COLO668 (cell line): ENCODE results near the gene GGCT.
"Not testable (repeated sequence)": the region's sequence is repeated elsewhere in the genome, so short reads cannot be mapped to it uniquely, and the experiment has no call there.

ENCODE experiments used
- DNase-seq: peaks from one replicate; lab custom pipeline; 2025; ENCODE audit not compliant: unreplicated experiment; lab: John Stamatoyannopoulos, UW

GGCT gene, protein sequence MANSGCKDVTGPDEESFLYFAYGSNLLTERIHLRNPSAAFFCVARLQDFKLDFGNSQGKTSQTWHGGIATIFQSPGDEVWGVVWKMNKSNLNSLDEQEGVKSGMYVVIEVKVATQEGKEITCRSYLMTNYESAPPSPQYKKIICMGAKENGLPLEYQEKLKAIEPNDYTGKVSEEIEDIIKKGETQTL

DNA sequence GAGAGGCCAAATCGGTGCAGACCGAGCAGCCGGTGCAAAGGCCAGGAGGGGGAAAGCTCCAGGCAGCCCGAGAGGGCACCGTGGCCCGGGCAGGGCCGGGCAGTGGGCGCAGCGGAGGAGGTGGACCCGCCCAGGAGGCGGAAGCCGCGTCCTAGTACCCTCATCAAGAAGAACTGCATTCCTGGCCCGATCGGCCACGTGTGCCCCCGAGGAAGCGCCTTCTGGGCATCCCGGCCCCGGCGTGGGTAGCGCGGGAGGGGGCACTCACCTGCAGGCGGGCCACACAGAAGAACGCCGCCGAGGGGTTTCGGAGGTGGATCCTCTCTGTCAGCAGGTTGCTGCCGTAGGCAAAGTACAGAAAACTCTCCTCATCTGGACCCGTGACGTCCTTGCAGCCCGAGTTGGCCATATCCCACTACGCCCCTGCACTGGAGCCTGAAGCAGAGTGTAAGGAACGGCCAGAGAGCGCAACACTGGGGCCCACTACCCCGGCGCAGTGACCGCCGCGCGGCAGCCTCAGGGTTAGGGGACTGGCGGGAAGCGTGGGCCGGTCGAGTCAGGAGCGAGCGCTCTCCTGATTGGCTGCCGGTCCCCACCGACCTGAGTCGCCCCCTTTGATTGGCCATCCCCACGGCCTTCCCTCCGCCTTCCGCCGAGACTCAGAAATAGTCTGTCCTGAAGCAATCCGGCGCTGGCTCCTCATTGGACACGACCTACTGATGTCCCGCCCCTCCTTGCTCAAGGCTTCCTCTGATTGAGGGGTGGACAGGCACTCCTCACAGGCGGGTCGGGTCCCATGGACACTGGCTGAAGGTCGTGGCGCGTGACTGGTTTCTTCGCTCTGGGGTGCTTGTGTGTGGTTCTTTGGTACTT is at the start of gene GGCT:
TSS of gene GGCT (minus strand) at position 529 of the 873 bp plus-strand sequence. CDS start at position 409, 120 bp downstream.
- peak; percentile 99 for DNase-seq

DNA sequence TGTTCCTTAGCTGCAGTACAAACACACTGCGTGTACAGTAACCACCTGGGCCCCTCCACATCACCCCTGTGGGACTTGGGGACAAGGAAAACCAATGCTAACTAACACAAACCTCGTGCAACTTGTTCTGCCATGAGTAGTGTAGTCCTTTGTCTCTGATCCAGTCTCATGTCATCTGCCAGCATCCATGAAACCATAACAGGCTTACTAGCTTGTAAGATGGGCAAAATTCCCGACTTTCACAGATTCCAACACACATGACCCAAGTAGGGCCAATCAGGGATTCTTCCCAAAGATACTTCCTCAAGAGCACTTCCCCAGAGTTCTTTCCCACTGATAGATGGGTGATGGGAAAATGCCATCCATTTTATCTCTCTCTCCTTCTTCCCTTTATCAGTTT is 48.9 kb upstream of the GGCT start:
- DNase-seq, result no peak

DNA sequence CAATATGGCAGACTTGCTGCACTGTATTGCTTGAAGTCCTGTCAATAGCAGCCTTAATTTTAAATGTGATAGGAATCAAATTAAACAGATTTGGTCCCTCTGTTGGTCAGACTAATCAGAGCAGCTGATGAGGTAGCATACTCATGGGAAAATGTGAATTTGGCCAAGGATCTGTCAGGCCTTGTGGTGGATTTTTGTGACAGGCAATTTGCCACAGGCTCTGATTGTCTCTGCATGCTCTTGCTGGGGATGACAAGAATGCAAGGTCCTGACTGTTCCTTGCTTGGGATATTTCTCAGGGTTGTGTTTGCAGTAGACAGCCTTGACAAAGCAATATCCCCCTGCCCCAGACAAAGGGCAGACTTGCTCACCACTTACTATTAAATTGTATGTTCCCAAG is 48.5 kb upstream of the GGCT start:
- DNase-seq, result no peak

DNA sequence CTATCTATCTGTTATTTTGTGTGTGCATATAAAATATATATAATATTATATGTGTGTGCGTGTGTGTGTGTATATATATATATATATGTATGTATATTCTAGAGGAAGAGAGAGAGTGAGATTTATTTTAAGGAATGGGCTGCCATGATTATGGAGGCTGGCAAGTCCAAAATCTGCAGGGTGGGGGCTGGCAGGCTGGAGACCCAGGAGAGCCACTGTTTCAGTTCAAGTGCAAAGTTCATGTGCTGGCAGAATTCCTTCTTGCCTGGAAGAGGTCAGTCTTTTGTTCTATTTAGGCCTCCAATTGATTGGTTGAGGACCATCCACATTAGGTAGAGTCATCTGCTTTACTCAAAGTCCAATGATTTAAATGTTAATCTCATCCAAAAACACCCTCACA is 47.7 kb upstream of the GGCT start:
- no peak for DNase-seq

DNA sequence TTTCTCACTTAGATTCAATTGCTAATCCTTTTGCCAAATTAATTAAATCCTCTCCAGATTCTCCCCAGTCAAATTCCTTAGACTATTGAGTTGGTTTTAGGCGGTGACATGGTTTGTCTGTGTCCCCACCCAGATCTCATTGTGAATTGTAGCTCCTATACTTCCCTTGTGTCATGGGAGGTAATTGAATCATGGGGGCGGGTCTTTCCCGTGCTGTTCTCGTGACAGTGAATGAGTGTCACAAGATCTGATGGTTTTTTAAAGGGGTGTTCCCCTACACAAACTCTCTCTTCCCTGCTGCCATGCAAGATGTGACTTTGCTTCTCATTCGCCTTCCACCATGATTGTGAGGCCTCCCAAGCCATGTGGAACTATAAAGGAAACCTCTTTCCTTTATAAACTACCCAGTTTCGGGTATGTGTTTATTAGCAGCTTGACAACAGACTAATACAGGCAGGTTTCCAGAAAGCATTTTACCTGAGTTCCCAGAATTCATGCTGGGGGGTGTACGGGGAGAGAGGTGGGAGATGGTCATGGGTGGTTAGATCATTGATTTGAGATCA is 45.4 kb upstream of the GGCT start:
- DNase-seq, result no peak

DNA sequence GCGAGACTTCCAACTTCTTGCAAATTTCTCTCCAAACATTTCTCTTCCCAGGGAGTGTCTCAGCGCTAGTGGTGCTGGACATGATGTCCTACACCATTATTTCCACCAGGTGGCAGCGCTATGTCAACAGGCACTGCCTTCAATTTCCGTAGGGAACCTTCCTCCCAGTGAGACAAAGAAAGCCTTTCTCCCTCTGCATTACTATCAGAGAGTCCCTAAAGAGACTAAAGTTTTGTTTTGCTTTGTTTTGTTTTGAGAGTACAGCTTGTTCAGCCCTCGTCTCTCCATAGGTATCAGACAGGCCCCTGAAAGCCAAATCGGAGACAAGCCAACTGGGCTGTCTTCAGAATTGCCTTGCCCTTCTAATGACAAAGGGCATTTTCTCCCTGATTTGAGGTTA is 44.2 kb upstream of the GGCT start:
- DNase-seq, result peak; percentile 77

DNA sequence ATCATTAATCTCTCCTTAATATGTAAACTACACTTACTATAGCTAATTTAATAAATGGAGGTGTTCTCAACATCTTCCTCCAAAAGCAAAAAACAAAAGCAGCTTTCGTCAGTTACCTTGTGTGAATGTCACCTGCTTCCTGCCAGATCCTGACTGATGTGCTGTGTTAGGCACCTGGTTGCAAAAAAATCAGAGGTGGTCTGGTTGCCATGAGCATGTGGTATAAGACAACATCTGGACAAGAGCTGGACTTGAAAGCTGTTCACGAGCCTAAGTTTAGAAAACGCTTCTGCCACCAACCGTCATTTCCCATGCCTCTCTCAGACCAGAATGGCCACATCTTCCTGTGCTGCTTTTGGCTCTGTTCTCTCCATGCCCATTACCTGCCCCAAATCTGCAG is 42.0 kb upstream of the GGCT start:
- no peak for DNase-seq

DNA sequence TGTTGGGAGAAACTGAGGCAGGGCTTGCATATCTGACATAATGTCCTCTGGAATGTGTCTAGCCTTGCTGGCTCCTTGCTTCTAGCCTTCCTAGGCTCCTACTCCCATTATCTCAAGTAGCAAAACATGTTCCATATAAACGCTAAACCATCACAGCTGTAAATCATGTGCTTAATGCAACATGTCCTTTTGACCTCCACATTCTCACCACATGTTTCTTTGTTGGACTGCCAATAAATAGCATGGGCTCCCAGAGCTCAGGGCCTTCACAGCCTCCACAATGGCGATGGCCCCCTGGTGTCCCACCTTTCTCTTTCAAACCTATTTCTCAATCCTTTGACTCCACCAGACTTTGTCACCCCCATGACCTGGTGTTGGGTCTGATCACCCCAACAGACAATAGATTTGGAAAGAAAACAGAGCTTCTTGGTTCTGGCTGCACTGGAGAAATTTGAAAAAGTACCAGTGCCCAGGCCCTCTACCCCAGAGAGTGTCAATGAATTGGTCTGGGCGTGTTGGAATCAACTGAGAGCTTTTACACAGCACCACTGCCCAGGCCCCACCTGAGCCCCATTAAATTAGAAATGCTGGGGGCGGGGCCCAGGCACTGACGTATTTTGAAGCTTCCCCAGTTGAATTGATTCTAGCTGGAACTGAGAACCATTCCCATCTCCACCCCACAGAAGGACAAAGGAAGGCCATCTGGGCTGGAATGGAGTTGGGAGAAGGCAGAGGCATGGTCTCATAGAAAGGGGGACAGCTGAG is 41.3 kb upstream of the GGCT start:
- no peak for DNase-seq

DNA sequence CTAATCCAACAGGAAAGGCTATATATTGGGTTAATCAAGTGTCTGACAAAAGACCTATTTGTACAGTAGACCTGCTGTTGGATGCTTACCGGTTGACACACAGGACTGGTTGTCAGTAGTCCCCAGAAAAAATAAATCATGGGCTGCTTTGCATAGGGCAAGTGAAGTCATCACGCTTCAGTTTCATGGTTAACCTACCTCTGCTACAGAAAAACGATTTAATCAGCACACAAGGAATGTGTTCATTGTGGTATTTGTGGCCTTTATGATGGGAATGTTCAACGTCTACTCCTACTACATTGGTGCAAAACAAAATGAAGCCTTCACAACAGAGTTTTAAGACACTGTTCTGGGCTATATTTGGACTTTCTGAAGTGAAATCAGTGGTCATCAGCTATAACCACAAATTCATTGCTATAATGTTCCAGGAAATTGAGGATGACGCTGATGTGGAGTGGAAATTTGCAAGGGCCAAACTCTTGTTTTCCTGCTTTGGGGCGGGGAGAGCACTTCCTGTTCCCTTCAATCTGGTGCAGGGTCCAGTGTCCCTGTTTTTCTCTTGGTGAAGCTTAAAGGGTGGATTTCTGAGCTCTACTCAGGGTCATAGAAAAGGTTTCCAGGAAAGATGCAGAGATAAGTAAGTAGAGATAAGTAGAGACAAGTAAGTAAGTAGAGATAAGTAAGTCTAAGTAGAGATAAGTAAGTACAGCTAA is 39.3 kb upstream of the GGCT start:
- no peak for DNase-seq

DNA sequence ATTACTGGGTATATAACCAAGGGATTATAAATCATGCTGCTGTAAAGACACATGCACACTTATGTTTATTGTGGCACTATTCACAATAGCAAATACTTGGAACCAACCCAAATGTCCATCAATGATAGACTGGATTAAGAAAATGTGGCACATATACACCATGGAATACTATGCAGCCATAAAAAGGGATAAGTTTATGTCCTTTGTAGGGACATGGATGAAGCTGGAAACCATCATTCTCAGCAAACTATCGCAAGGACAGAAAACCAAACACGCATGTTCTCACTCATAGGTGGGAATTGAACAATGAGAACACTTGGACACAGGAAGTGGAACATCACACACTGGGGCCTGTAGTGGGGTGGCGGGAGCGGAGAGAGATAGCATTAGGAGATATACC is 38.5 kb upstream of the GGCT start:
- not testable (repeated sequence) for DNase-seq

DNA sequence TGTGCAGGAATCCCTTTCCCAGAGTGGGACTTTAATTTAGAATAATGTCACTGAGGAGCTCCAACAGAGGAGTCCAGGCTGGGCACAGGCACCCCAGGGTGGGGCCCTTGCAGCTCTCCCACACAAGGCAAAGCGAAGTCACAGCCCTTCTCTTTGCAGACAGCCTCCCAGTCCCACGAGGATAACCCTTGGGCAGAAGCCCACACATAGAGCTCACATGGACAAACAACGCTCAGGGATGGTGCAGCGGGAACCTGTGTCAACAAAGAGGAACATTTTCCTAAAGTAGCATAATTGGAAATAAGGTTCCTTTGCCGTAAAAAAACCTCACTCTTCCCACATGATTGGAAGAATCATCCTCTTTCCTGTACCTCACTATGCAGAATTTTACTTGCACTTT is 29.3 kb upstream of the GGCT start:
- no peak for DNase-seq

DNA sequence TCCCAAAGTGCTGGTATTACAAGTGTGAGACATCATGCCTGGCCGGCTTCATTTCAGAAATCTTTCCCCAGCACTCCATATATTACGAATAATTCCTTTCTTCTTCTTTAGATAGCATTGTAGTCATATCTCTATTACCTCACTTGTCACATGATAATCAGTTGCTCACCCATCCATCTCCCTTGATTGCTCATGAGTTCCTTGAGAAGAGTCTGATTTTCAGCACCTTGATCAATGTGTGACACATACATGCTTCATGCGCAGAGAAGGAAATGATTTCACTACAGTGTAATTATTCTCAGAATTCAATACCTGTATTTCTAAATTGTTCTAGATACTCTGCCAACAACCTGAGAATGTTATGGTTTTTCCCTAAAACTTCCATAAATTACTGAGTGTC is 26.7 kb upstream of the GGCT start:
- DNase-seq, result no peak

DNA sequence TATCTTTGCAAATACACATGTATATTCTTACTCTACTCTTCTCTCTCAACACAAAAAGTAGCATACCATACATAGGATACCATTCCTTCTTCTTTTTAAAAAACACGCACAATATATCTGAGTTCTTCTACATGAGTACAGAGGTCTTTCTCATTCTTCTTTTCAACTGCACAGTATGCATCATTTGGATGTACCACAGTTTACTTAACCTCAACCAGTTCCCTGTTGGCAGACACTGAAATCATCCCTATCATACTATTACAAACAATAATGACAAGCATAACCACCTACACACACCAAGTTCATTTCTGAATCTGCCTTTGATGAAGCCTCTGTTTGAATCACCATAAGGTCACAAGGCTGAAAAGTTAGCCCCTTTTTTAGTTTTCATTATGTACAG is 25.7 kb upstream of the GGCT start:
- no peak for DNase-seq

DNA sequence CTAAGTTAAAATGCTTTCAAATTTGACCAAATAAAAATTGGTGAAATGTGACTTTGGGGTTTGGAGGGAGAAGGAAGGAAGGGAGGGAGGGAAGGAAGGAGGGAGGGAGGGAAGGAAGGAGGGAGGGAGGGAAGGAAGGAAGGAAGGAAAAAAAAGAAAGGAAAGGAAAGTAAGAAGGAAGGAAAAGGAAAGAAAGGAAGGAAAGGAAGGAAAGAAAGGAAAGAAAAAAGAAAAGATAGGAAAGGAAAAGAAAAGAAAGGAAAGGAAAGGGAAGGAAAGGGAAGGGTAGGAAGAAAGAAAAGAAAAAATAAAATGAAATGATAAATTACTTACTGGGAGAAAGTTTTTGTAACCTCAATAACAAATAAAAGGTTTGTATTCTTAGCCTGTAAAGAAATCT is 24.1 kb upstream of the GGCT start:
- DNase-seq, result no peak

DNA sequence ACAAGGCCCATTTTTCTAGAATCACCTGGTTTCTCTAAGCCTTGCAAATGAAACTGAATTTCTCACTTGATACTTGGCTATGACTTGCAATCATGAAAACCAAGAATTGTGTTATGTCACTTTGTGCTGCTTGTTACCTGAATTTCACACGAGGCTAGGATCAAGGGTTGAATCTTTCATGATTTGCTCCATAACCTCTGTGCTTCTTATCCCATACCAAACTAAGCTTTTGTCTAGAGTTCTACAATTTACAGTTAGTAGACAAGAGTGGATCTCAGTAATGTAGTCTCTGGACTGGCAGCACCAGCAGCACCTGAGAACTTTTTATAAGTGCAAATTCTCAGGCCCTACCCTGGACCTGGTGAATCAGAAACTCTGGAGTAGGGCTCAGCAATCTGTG is 22.7 kb upstream of the GGCT start:
- not testable (repeated sequence) for DNase-seq

DNA sequence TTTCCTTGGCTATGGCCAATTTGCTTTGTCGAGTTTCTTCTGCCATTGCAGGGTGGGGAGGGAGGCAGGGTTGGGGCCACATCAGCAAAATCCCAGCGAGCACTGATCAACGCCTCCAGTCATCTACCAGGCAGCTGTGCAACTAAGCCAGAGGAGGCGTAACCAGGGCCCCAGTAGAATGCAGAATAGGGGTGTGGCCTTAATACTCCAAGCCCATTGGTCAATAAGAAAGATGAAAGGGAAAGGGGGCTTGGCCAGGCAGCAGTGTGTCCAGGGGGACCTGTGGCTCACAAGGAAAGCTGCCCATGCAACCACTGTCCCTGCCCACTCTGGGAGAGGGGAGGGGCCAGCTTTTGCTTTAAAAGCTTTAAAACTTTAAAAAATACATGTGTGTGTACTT is 21.5 kb upstream of the GGCT start:
- no peak for DNase-seq

DNA sequence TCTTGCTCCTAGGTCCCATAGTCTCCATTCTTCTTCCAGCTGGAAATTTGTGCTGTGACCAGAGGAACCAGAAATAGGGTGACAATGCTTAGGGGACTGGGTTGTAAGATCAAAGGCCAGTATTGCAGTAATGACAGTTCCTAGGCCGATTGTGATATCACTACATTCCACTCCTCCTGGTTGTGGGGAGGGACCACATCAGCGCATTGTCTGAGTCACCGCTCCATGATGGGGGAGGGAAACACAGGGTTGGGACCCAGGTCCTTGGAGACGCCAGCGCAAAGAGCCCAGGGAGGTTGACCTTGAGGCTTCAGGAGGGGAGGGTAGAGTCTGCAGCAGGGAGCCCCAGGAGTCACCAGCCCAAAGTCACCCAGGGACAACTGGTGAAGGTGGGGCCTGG is 20.8 kb upstream of the GGCT start:
- no peak for DNase-seq

DNA sequence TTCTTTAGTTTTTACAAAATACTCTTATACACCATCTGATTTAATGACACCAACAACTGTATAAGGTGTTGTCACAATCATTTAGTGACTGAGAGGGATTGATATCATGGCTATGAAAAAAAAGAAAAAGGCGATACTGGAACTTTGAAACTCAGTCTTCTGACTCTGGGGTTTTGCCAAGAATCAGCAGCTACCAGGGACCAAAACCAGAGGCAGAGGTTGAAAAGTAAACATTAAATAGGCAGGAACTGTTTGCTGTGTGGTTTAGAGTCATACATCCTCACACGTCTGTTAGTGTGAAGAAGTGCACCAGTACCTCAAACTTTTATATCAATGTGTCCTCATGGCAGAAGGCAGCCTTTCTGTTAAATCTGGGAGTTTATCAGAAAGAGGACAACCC is 19.9 kb upstream of the GGCT start:
- DNase-seq, result no peak

DNA sequence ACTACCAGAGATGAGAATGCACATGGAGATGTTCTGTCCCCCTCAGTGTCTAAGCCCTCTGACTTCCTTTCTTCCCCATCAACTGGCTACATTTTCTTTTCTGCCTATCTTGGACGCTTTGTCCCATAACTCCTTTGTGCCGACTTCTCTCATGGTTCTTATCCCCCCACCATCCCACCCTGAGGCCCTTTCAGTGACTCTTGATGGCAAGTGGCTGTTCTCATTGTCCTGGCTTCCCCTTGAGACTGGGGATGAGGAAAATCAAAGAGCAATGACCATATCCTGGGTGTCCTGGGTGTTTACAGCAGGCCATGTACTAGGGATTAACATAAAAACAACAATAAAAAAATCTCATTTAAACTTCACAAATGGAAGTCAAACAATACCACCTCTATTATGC is 18.8 kb upstream of the GGCT start:
- DNase-seq, result no peak

DNA sequence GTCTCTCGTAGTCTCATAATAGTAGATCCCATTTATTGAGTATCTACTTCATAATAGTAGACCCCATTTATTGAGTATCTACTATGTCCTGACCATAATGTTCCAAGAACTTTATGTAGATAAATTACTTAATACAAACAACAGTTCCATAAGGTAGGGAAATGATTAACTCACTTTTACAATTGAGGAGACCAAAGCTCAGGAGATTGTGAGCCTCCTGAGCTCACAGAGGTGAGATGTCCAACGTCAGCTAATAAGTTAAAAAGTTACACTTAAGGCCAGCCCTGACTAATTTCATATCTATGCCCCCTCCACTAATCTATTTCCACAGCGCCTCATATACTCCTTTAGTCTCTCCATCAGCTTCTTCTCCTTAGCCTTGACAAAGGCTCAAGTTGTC is 17.5 kb upstream of the GGCT start:
- no peak for DNase-seq

DNA sequence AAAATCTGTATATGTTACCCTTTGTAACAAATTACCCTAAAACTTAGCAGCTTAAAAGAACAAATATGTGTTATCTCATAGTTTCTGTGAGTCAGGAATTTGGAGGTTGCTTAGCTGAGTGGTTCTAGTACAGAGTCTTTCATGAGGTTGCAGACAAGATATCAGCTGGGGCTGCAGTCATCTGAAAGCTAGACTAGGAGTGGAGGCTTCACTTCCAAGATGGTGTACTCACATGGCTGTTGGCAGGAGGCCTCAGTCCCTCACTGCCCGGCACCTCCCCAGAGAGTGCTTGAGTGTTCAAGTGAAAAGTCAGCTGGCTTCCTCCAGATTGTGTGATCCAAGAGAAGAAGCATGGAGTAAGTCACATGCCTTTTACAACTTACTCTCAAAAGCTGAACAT is 16.9 kb upstream of the GGCT start:
- no peak for DNase-seq
